Loucy (cell line): ENCODE results near the gene PKP2.

Experiments used
- H2AFZ ChIP-seq: fragments of 200-600 bp; sonication (generic); 2 replicates; pipeline ENCODE4 v1.6.0; 2016; ENCODE audit warnings: antibody characterized with exemption, mild to moderate bottlenecking, low read length, moderate library complexity
- H3F3A ChIP-seq: fragments of 200-600 bp; 2 replicates; pipeline ENCODE4 v1.6.0; 2016; ENCODE audit warnings: antibody characterized with exemption, low read depth, mild to moderate bottlenecking
- H3K27me3 ChIP-seq: fragments of 200-600 bp; sonication (generic); 2 replicates; pipeline ENCODE4 v1.6.1; 2014; ENCODE audit warnings: low read length, mild to moderate bottlenecking; ENCODE audit not compliant: insufficient read depth, poor library complexity, severe bottlenecking
- H3K36me3 ChIP-seq: fragments of 200-600 bp; sonication (generic); 2 replicates; pipeline ENCODE4 v1.6.1; 2016; ENCODE audit warnings: low read length; ENCODE audit not compliant: insufficient read depth
- H3K4me1 ChIP-seq: fragments of 200-600 bp; sonication (generic); 2 replicates; pipeline ENCODE4 v1.5.1; 2014; ENCODE audit warnings: low read length, mild to moderate bottlenecking; ENCODE audit not compliant: insufficient read depth, poor library complexity, severe bottlenecking
- H3K4me2 ChIP-seq: fragments of 200-600 bp; sonication (generic); 2 replicates; pipeline ENCODE4 v1.6.0; 2014; ENCODE audit warnings: antibody characterized with exemption, low read length, low read depth, mild to moderate bottlenecking; ENCODE audit not compliant: poor library complexity, severe bottlenecking
- H3K4me3 ChIP-seq: fragments of 200-600 bp; sonication (generic); 2 replicates; pipeline ENCODE4 v1.5.1; 2014; ENCODE audit warnings: low read length, mild to moderate bottlenecking, mixed read lengths; ENCODE audit not compliant: poor library complexity, severe bottlenecking
- H3K79me2 ChIP-seq: fragments of 200-600 bp; sonication (generic); 2 replicates; pipeline ENCODE4 v1.6.1; 2014; ENCODE audit warnings: low read length; ENCODE audit not compliant: insufficient read depth
- H3K9ac ChIP-seq: fragments of 200-600 bp; sonication (generic); 2 replicates; pipeline ENCODE4 v1.6.0; 2014; ENCODE audit warnings: mild to moderate bottlenecking, low read depth, low read length, moderate library complexity; ENCODE audit not compliant: poor library complexity, severe bottlenecking
- H3K9me2 ChIP-seq: fragments of 200-600 bp; sonication (generic); replicated peaks from 2 replicates; pipeline ENCODE4 v1.6.1; 2016; ENCODE audit warnings: low read depth, low read length, mixed read lengths
- H3K9me3 ChIP-seq: fragments of 200-600 bp; sonication (generic); 2 replicates; pipeline ENCODE4 v1.6.1; 2014; ENCODE audit warnings: mild to moderate bottlenecking, antibody characterized with exemption, low read length, low read depth; ENCODE audit not compliant: insufficient read depth
- H4K20me1 ChIP-seq: fragments of 200-600 bp; sonication (generic); 2 replicates; pipeline ENCODE4 v1.6.0; 2014; ENCODE audit warnings: antibody characterized with exemption, low read length, mild to moderate bottlenecking; ENCODE audit not compliant: insufficient read depth, poor library complexity, severe bottlenecking
- CTCF ChIP-seq: fragments of 200-600 bp; sonication (generic); conservative IDR thresholded peaks from 2 replicates; pipeline ENCODE4 v1.5.1; 2014; ENCODE audit warnings: mild to moderate bottlenecking, antibody characterized with exemption, low read length
- EZH2phosphoT487 ChIP-seq: fragments of 200-600 bp; IDR thresholded peaks from 2 replicates; pipeline ENCODE4 v1.6.1; 2018; ENCODE audit warnings: antibody characterized with exemption, mild to moderate bottlenecking, moderate library complexity, borderline replicate concordance

PKP2 gene

GRCh38 chr12:32783029-32783428, 113.5 kb downstream of the PKP2 start:
- Histone ChIP-seq H3K9me2 (no peaks in the 10 kb centered on the region), H3K4me2 (no peak overlapping the region), H3K27me3 (no peaks in the 10 kb centered on the region), H2AFZ (no peak overlapping the region), H3K4me3 (no peak overlapping the region), H3K79me2 (no peaks in the 10 kb centered on the region), H3F3A (no peaks in the 10 kb centered on the region), H3K36me3 (no peaks in the 10 kb centered on the region), H4K20me1 (no peaks in the 10 kb centered on the region), H3K9ac (no peak overlapping the region), H3K9me3 (no peaks in the 10 kb centered on the region), H3K4me1 (no peaks in the 10 kb centered on the region)
- no peak for TF ChIP-seq EZH2phosphoT487
- no peak for TF ChIP-seq CTCF

DNA sequence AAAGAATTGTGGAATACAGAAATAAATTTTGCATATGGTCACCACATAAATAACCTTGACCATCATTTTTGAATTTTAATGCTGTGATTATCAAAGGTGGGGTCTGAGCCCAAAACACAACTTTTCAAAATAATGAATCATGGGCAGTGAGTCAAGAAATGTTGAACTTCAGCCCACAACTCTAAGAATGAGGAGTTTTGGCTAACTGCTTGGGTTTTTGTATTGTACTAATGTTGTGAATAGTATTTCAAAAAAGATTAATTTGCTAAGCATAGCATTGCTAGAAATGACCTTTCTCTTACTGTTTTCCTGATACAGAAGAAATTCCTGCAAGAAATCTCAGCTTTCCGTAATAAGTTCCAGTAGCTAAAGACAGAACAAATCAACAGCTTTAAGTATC, 116.5 kb downstream of the PKP2 start:
- no peaks in the 10 kb centered on the region for H3K9me2 ChIP-seq
- H3K9me3 ChIP-seq, result no peaks in the 10 kb centered on the region
- H3K27me3 ChIP-seq, result no peaks in the 10 kb centered on the region
- H3F3A ChIP-seq, result no peaks in the 10 kb centered on the region
- no peak overlapping the region for H3K4me2 ChIP-seq
- no peak overlapping the region for H3K4me3 ChIP-seq
- no peaks in the 10 kb centered on the region for H4K20me1 ChIP-seq
- no peak overlapping the region for H2AFZ ChIP-seq
- no peak overlapping the region for H3K9ac ChIP-seq
- no peaks in the 10 kb centered on the region for H3K4me1 ChIP-seq
- no peak for TF ChIP-seq EZH2phosphoT487
- no peak for TF ChIP-seq CTCF
- no peaks in the 10 kb centered on the region for H3K79me2 ChIP-seq
- H3K36me3 ChIP-seq, result no peaks in the 10 kb centered on the region

- Histone ChIP-seq H3K4me1 (no peaks in the 10 kb centered on the region), H3K79me2 (no peaks in the 10 kb centered on the region), H3K9me2 (no peaks in the 10 kb centered on the region), H3K36me3 (no peaks in the 10 kb centered on the region), H3K4me2 (no peak overlapping the region), H3K9ac (no peak overlapping the region), H2AFZ (no peak overlapping the region), H3K4me3 (no peak overlapping the region), H4K20me1 (no peaks in the 10 kb centered on the region), H3K27me3 (no peaks in the 10 kb centered on the region), H3K9me3 (no peaks in the 10 kb centered on the region), H3F3A (no peaks in the 10 kb centered on the region)
- TF ChIP-seq EZH2phosphoT487, result no peak
- TF ChIP-seq CTCF, result no peak
These were observed 118.8 kb downstream of the PKP2 start for GRCh38 chr12:32777691-32778175.
